ENCODE results near the gene PLXNA2.

The PLXNA2 gene

DNA sequence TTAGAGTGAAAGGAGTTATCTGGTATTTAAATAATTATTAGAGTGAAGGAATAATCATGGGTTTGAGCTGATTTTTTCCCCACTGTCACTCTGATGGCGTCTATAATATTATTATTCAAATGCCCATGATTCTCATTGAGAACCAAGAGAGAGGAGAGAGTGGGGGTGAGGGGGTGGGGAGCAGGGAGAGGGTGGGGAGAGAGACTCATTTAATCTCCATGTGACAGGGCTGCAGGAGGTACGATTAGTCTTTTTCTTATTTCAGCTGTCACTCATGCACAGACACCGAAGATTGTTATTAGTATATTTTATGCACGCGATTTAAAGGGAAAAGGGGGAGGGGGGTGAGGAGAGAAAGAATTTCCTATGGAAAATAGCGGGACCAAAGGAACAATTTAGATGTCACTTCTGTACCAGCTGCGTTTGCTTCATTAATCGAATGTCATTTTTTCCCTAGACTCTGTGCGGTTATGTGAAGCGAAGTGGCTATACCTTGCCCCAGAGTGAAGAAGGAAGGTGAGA is 19.9 kb downstream of the PLXNA2 start:
- FAIRE-seq (no peak), DNase-seq (ENCODE audit: low spot score) (no peak)

- no peak for DNase-seq (ENCODE audit: low spot score)
- no peak for FAIRE-seq
These were observed 21.0 kb downstream of the PLXNA2 start for GRCh38 chr1:208223136-208223535.

- no peak for FAIRE-seq
- no peak for DNase-seq (ENCODE audit: low spot score)
These were observed 21.6 kb downstream of the PLXNA2 start for GRCh38 chr1:208222376-208223126.

GRCh38 chr1:208221291-208221622 is 22.9 kb downstream of the PLXNA2 start:
- FAIRE-seq (no peak), DNase-seq (ENCODE audit: low spot score) (no peak)

DNA sequence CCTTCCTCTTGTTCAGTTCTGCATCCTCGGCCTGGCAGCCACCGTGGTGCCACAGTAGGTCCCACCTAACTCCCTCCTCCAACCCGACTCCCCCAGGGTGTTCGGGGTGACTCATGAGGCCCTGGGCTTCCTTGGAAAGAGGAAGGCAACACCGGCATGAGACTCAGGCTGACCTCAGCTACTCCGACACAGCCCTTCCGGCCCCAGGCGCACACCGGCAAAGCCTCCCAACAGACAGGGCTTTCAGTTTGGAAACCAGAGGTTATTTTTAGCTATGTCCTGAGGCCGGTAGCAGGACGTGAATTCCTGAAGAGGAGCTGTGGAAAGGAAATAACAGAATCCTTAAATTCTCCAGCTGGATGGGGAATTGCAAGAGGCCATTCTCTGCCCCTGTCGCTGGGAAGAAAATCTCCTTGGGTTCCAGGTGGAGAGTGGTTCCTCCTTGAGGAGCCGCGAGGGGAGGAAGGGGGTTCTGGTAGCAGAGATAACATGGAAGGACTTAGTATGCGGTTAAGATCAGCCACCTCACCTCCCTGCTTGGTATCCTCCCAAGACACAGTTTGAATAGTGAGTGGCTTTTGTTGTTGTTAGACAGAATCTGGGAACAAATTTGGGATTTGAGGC is 24.4 kb downstream of the PLXNA2 start:
- FAIRE-seq (peak; percentile 42), DNase-seq (ENCODE audit: low spot score) (peak; percentile 85)

DNA sequence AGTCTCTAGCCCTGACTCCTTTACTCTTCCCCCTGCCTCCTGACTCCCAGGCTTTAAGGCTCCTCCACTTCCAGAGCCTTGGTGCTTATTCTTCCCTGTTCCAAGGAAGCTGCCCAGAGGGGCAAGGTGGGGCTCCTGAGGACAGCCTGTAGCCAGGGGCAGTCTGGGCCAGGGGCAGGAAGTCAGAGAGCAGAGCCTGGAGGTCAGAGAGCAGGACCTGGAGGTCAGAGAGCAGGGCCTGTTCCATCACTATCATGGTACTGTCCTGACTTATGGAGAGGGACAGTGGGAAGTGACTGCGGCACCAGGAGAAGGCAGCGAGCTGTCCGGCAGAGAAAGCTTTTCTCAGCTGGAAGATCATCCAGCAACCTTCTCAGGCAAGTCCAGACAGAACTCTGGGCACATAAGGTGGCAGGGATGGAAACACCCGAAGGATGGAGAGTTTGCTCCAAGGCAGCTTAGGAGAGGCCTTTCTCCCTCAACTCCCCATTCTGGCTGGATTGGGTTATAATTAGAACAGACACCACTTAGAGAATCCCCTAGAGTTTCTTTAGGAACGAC is 25.0 kb downstream of the PLXNA2 start:
- FAIRE-seq (no peak), DNase-seq (ENCODE audit: low spot score) (no peak)

DNA sequence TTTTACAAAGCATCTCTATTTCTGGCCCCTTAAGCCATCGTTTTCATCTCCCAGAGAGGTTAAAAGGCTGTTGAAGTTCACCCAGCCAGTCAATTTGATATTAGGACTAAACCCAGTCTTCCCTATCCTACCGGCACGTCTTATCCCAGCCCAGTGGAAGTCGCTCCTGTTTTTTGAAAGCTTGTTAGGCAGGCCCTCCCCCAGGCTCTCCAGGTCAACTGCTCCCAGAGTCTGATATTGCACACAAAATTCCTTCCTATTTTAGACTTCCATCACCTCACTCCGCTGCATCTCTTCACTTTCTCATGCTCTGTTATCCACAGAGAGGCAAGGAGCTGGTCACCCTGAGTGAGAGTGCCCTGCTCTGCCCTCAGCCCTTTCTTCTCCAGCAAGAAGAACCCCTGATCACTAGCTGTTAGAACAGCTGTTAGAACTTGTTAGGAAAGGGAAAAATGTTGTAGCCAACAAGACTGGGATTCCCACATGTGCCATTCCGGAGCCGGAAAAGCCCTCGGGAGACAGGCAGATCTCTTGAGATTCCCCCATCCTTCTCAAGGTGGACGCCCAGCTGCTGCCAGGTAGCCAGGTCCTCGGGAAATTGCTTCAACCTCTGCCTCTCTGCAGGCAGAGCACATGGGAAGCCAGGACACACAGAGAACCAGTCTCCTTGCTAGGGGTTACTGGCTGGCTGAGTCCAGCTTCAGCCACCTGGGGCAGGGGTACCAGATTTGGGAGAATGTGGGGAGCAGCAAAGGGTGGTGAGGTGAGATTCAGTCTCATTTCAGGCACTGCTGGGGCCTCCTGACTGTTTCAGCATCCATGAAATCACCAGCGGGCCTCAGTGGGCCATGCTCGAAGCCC is 25.7 kb downstream of the PLXNA2 start:
- DNase-seq (ENCODE audit: low spot score) (no peak), FAIRE-seq (no peak)

DNA sequence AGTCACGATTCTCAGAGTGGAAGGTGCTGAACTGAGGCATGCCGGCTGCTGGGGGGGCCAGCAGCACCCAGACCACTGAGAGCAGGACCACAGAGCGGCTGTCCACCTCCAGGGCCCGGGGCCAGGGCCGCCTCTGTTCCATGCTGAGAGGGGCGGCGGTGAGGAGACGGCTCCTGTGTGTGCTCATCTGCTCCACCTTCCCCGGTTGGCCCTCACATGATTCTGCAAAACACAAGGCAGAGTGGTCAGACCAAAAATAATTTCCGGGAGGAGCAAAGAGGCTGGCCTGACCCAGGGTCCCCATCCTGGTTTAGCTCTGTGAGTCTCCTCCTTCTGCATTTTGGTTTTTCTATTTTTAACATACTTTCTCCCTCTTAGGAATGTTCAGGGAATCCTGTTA is 26.4 kb downstream of the PLXNA2 start:
- FAIRE-seq (no peak), DNase-seq (ENCODE audit: low spot score) (no peak)

GRCh38 chr1:208216806-208217205 is 27.4 kb downstream of the PLXNA2 start:
- DNase-seq (ENCODE audit: low spot score) (no peak), FAIRE-seq (no peak)

- FAIRE-seq (no peak), DNase-seq (ENCODE audit: low spot score) (no peak)
These were observed 28.1 kb downstream of the PLXNA2 start for GRCh38 chr1:208216062-208216461.

- no peak for FAIRE-seq
- DNase-seq (ENCODE audit: low spot score) = no peak
These were observed 28.8 kb downstream of the PLXNA2 start for GRCh38 chr1:208215393-208215792.

- FAIRE-seq (no peak), DNase-seq (ENCODE audit: low spot score) (no peak)
These were observed 30.4 kb downstream of the PLXNA2 start for GRCh38 chr1:208213786-208214185.

DNA sequence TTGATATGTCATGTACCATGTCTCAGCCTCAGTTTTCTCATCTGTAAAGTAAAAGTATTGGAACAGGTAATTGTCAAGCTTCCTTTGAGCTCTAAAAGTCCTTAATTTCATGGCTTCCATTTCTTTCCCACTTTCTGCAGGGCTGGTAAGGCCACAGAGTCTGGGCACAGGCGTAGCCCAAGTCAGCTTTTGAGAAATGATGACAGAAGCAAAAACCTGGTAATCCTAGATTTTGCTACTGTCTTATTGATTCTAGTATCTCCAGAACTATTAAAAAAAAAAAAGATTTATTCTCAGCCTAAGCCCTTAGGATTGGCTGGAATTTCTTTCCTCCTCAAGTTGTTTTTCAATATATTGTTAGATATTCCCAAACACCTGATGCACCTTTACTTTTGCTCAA is 31.3 kb downstream of the PLXNA2 start:
- FAIRE-seq (no peak), DNase-seq (ENCODE audit: low spot score) (no peak)

GRCh38 chr1:208211921-208212843 is 32.0 kb downstream of the PLXNA2 start:
- DNase-seq (ENCODE audit: low spot score) = no peak
- no peak for FAIRE-seq

DNA sequence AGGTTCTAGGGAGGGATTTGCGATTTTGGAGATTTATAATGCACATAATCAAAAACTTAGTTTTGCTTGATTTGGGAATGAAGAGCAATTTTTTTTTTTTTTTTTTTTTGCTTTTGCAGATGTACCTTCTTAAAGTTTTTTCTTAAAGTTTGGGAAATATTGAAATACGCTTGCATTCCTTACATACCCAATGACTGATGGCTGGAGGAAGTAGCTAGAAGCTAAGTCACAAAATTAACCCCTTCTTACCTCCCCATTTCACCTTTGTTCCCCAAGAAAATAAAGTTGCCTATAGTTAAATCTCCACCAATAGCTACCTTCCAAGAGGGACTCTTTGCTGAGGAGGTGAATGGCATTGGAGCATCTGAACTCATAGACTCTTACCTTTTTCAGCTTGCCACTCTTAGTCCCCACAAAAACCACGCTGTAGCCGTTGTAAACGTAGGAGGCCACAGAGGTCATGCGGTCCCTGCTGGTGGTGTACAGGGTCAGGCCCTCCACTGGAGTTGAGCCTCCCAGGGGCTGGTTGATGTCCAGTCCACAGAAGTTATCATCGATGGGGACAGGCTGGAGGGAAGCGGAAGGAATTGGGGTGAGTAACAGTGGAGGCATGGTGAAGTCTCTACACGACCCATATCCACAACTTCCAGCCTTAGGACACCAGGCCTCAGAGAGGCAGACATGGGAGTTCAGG is 34.1 kb downstream of the PLXNA2 start:
- no peak for FAIRE-seq

DNA sequence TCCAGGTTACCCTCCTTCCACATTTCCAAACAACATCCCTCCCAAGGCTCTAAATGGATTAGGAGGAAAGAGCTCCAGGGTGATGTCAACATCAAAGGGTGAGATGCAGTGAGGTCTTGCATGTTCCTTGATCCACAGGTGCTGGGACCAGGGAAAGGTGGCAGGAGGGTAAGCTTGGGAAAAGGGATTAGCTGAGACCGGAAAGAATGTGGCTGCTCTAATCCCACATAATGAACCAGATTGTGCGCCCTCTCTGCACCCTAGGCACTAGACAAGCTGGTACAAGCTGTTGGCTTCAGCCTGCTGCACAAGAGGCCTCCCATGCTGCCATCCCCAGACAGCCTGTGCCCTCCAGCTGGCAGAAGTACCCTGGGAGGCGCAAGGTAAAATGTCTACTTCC is 34.9 kb downstream of the PLXNA2 start:
- FAIRE-seq (no peak), DNase-seq (ENCODE audit: low spot score) (no peak)

More for the DNA sequence above, 34.1 kb downstream of the PLXNA2 start:
- no peak for DNase-seq (ENCODE audit: low spot score)

DNA sequence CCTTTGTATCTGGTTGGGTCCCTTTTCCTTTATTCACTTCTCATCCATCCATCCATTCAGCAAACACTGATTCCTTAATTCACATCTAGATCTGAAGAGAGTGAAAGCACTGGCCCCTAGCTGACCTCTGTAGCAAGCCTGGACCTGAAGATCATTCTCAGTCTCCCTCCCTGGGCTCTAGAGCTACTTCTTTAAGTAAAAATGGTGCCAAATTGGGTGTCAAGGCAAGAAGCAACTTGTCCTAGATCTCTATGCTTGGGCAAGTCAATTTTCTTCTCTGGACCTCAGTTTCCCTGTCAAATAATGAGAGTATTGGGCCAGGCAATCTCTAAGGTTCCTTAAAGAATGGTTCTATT is 36.1 kb downstream of the PLXNA2 start:
- DNase-seq (ENCODE audit: low spot score) = no peak
- no peak for FAIRE-seq

GRCh38 chr1:208207388-208208131 is 36.6 kb downstream of the PLXNA2 start:
- DNase-seq (ENCODE audit: low spot score) = peak; percentile 82
- FAIRE-seq = no peak

GRCh38 chr1:208206092-208206698 is 38.0 kb downstream of the PLXNA2 start:
- FAIRE-seq (no peak), DNase-seq (ENCODE audit: low spot score) (no peak)

All from urothelium cell line (cell line).